ENCODE data around the gene HEYL. TPM values are rescaled to one million over a fixed set of nuclear protein-coding genes. Genes with fewer than 3 reads are reported as not detected.

HEYL gene
- 2.9 to 3.6 TPM (median 3.0 TPM) in 5 replicates for total RNA-seq (2022; extraction: Qiagen RNA extraction; ENCODE audit: low read depth)

GRCh38 chr1:39639305-39640130 lies at the start of gene HEYL:
TSS of gene HEYL (minus strand) at chr1:39639643. CDS start at chr1:39639625, 18 bp downstream.

GRCh38 chr1:39671793-39672550 lies 32.5 kb upstream of the HEYL start, which contains the start of gene NT5C1A:
TSS of gene NT5C1A (minus strand) at chr1:39672107. CDS start at chr1:39672038, 69 bp downstream.

Other genes with a start within 250 kb of the HEYL start
- 0.13 to 0.31 TPM in 2 of 5 replicates, not detected in the others for gene BMP8A, start 148.0 kb downstream of the HEYL start, total RNA-seq (2022; extraction: Qiagen RNA extraction; ENCODE audit: low read depth)
- gene PABPC4, start 62.9 kb downstream of the HEYL start, total RNA-seq (2022; extraction: Qiagen RNA extraction; ENCODE audit: low read depth), result 127 to 155 TPM (median 137 TPM) in 5 replicates
- not detected in 5 replicates for gene NT5C1A, start 32.5 kb upstream of the HEYL start, total RNA-seq (2022; extraction: Qiagen RNA extraction; ENCODE audit: low read depth)
- gene HPCAL4, start 51.8 kb upstream of the HEYL start, total RNA-seq (2022; extraction: Qiagen RNA extraction; ENCODE audit: low read depth), result 0.30 to 0.36 TPM (median 0.34 TPM) in 5 replicates
- 40.7 to 42.9 TPM (median 41.6 TPM) in 5 replicates for gene PPIE, start 99.2 kb upstream of the HEYL start, total RNA-seq (2022; extraction: Qiagen RNA extraction; ENCODE audit: low read depth)
- gene OXCT2, start 131.7 kb upstream of the HEYL start, total RNA-seq (2022; extraction: Qiagen RNA extraction; ENCODE audit: low read depth), result 0.49 to 0.97 TPM (median 0.63 TPM) in 5 replicates
- gene BMP8B, start 149.2 kb upstream of the HEYL start, total RNA-seq (2022; extraction: Qiagen RNA extraction; ENCODE audit: low read depth), result 4.4 to 5.5 TPM (median 5.0 TPM) in 5 replicates
- gene TRIT1, start 243.9 kb upstream of the HEYL start, total RNA-seq (2022; extraction: Qiagen RNA extraction; ENCODE audit: low read depth), result 13.7 to 17.7 TPM (median 16.3 TPM) in 5 replicates

Data from A549 treated with GW870086 at 1 μM for 4 hours (cell line).